ENCODE data around the gene TICRR. TPM values are rescaled to one million over a fixed set of nuclear protein-coding genes. Genes with fewer than 3 reads are reported as not detected.

TICRR gene
- total and polyA plus RNA-seq, 2 of the 8 experiments (the other 6 are each of a cell fraction or from before 2014, with no cell fraction given): 13.1 to 34.8 TPM

GRCh38 chr15:89543389-89543788 is 31.9 kb upstream of the TICRR start:
- Histone ChIP-seq H3K9me3 (ENCODE audit: insufficient read depth in 2 of 2, low read depth in 1 of 2, low read length in 1 of 2) (peaks cover 1 to 3% of the 10 kb centered on the region in 2 experiments; a peak in 1 of 4 replicates), H3K4me3 (ENCODE audit: extremely low read depth in 1 of 4, insufficient read depth in 2 of 4, low read depth in 3 of 4, low read length in 4 of 4) (no peak overlapping the region), H3K27ac (ENCODE audit: low read depth, low read length) (no peak overlapping the region), H3K79me1 (ENCODE audit: low read depth, low read length) (no peaks in the 10 kb centered on the region), H3K9ac (replicated peaks in 1 of 4; ENCODE audit: extremely low read depth in 1 of 4, low read depth in 3 of 4, low read length in 3 of 4) (no peak overlapping the region), H3K4me2 (ENCODE audit: insufficient read depth in 1 of 2, low read depth in 2 of 2, low read length in 2 of 2) (no peak overlapping the region), H4K91ac (replicated peaks; ENCODE audit: insufficient read length, low read length) (no peak overlapping the region), H4K20me1 (replicated peaks in 1 of 2; ENCODE audit: control insufficient read depth in 1 of 2, insufficient read depth in 2 of 2, low read length in 2 of 2) (no peaks in the 10 kb centered on the region), H2BK12ac (ENCODE audit: low read depth, low read length) (no peak overlapping the region), H4K5ac (ENCODE audit: insufficient read length, low read depth, low read length) (no peak overlapping the region), H3K23ac (ENCODE audit: insufficient read length) (no peak overlapping the region), H2BK5ac (ENCODE audit: low read depth, low read length) (no peak overlapping the region), H3K27me3 (replicated peaks in 1 of 4; ENCODE audit: control insufficient read depth in 3 of 4, extremely low read depth in 1 of 4, insufficient read depth in 3 of 4, low read length in 3 of 4) (no peaks in the 10 kb centered on the region), H3K36me3 (ENCODE audit: control insufficient read depth in 2 of 4, insufficient read depth in 4 of 4, low read length in 3 of 4) (no peaks in the 10 kb centered on the region), H2BK15ac (ENCODE audit: low read length) (0 out of 2 replicates have a peak overlapping the region, but pooled peaks have one; percentile 61), H2AFZ (ENCODE audit: low read length) (no peak overlapping the region), H3K79me2 (ENCODE audit: control insufficient read depth in 1 of 2, insufficient read depth in 2 of 2, low read length in 2 of 2) (no peaks in the 10 kb centered on the region), H2AK5ac (ENCODE audit: low read depth, low read length) (no peak overlapping the region), H3K23me2 (ENCODE audit: low read depth, low read length) (no peaks in the 10 kb centered on the region), H4K8ac (ENCODE audit: extremely low read depth, insufficient read depth, low read length) (no peak overlapping the region), H3K56ac (replicated peaks; ENCODE audit: insufficient read length, low read depth, low read length) (no peak overlapping the region), H3K14ac (ENCODE audit: insufficient read length) (no peak overlapping the region), H3K18ac (ENCODE audit: extremely low read depth, low read length) (no peak overlapping the region), H3K4me1 (replicated peaks in 1 of 4; ENCODE audit: control insufficient read depth in 3 of 4, insufficient read depth in 4 of 4, low read length in 3 of 4) (no peaks in the 10 kb centered on the region), H2BK120ac (replicated peaks; ENCODE audit: low read depth, low read length) (no peak overlapping the region), H3K4ac (replicated peaks; ENCODE audit: insufficient read length, low read depth, low read length) (no peak overlapping the region), H2BK20ac (ENCODE audit: low read length) (no peak overlapping the region)
- 93% methylated on average over 4 of the region's 4 CpGs; no CpG with 5 or more reads in 1 of the 2 experiments for WGBS, 2 experiments (ENCODE audit: extremely low coverage in 1 of 2, insufficient coverage in 1 of 2, insufficient read length in 1 of 2, insufficient replicate concordance in 2 of 2, low coverage in 1 of 2, low lambda C conversion rate in 2 of 2, missing lambda C conversion rate in 1 of 2)
- ChIA-PET CTCF (ENCODE audit: partially characterized antibody) (interaction anchor here (0.6 to 3.1 kb wide), 5 partner anchors 12 to 428 kb away, joined by 3 to 6 read pairs (median 3); no protein-coding TSS in a partner anchor), POLR2A (ENCODE audit: partially characterized antibody) (no interaction called here)
- no peak for DNase-seq (ENCODE audit: low read depth in 1 of 2, low spot score in 2 of 2)
- TF ChIP-seq MAX (IDR thresholded peaks at IDR 0.05) (no peak), USF2 (IDR thresholded peaks at IDR 0.05; ENCODE audit: low read length) (peak; percentile 46; the same call in 1 of the 2 replicates)
- FAIRE-seq: no peak
